OCI-LY3 (cell line): ENCODE measurements around the gene KLHL29.

Experiments used
- CTCF ChIP-seq: fragments of 200-600, 300-600 bp; sonication (generic); IDR thresholded peaks from 2 replicates; pipeline ENCODE4 v1.5.1; 2014; ENCODE audit warnings: antibody characterized with exemption, low read length, low read depth
- EZH2phosphoT487 ChIP-seq: fragments of 200-600 bp; shearing (Covaris generic); IDR thresholded peaks from 2 replicates; pipeline ENCODE4 v1.6.1; 2018; ENCODE audit warnings: antibody characterized with exemption, mixed run types, low read depth

- TF ChIP-seq CTCF (no peak), EZH2phosphoT487 (no peak)
These were observed 148.3 kb downstream of the KLHL29 start for GRCh38 chr2:23533338-23533695.
